Measurements from ENCODE around the gene FASTK.
A peak's percentile ranks its signal among the peaks of the same experiment; 100 is the strongest.

The FASTK gene

DNA sequence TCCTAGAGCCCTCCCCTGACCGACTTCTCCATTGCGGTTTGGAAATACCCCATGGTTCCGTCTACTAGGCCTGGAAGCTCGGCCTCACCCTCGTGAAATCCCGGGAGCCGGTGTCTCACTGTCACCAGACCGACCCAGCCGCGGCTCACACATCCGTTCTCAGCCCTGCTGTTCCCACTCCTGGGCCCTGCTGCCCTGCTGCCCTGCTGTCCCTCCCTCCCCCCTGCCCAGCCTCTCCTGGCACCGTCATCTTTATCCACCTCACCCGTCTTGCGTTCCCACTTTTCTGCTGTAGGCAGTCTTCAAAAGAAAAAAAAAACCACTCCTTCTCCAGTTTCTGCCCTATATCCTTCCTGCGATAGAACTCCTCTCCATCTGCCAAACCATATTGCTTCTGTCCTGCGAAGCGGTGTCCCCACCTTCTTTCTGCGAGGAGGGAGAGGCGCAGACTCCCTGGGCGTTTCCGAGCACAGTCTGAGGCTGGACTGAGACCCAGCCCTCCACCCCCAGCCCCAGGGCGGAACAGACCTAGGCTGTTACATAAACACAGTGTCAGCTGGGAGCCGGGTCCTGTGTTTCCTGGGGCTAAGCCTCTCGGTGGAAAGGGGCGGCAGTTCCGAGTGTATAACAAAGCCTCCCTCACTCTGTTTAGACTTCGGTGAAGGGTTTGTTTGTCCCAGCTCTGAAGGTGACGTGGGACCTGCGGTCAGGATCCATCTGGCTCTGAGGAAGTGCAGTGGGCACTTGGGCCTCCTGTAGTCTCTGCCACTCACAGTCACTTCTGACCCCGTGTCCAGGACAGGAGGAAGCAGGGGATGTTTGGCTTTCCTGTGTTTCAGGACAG, 8.5 kb upstream of the FASTK start:
- peaks cover 72% of the 10 kb centered on the region for H3K79me2 ChIP-seq (ENCODE audit: insufficient read depth, low read length)
- H3K4me1 ChIP-seq (ENCODE audit: insufficient read depth, low read length, poor library complexity, severe bottlenecking), result peaks cover 35% of the 10 kb centered on the region
- TF ChIP-seq CTCF (conservative IDR thresholded peaks at IDR 0.05; ENCODE audit: low read length) (no peak), EZH2phosphoT487 (IDR thresholded peaks at IDR 0.05; ENCODE audit: borderline replicate concordance) (no peak)

DNA sequence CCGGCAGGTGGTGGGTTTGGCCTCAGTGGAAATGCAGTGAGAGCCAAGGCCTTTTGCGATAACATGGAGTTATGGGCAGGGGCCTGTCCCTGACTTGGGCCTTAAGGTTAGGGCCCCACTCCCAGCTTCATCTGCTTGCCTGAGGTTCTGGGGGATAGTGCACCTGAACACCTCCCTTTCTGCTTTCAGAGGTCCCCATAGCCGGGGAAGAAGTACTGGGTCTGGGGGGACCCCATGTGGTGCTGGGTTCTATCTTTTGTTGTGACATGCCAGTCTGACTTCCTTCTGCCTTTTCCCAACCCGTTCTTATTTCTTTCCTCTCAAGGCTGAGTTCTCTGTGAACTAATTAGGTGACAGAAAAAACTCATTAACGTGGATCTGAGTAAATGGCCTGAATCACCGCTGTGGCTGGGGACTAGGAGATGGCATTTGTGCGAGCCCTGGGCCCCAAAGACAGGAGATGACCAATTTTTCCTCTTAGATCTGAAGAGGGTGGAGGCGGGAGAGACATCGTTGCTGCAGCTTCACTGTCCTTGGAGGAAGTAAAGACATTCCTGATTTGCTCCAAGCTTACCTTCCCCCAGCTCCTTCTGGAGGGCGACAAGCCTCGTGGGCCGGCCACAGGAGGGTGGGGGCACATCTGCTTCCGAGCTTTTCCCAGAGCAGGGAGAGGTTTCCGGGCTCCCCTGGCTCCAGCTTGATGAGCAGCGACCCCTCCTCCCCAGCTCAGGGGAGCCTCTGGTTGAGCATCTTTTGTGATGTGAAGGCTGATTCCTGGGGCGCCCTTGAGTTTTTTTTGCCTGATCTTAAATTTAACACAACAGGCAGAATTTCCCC, 7.6 kb upstream of the FASTK start:
- Histone ChIP-seq H3F3A (ENCODE audit: low read depth) (no peaks in the 10 kb centered on the region), H3K27me3 (ENCODE audit: insufficient read depth, low read length, poor library complexity, severe bottlenecking) (no peaks in the 10 kb centered on the region), H3K4me1 (ENCODE audit: insufficient read depth, low read length, poor library complexity, severe bottlenecking) (peaks cover 39% of the 10 kb centered on the region), H3K4me2 (ENCODE audit: low read depth, low read length, poor library complexity, severe bottlenecking) (peak overlapping the region; percentile 98), H3K9me2 (replicated peaks; ENCODE audit: low read depth, low read length) (no peaks in the 10 kb centered on the region), H3K9ac (ENCODE audit: low read depth, low read length, poor library complexity, severe bottlenecking) (peak overlapping the region; percentile 89), H3K79me2 (ENCODE audit: insufficient read depth, low read length) (peaks cover 64% of the 10 kb centered on the region), H3K4me3 (ENCODE audit: low read length, poor library complexity, severe bottlenecking) (peak overlapping the region; percentile 94), H4K20me1 (ENCODE audit: insufficient read depth, low read length, poor library complexity, severe bottlenecking) (peaks cover 50% of the 10 kb centered on the region), H2AFZ (ENCODE audit: low read length) (no peak overlapping the region), H3K9me3 (ENCODE audit: insufficient read depth, low read depth, low read length) (no peaks in the 10 kb centered on the region), H3K36me3 (ENCODE audit: insufficient read depth, low read length) (no peaks in the 10 kb centered on the region)
- TF ChIP-seq CTCF (conservative IDR thresholded peaks at IDR 0.05; ENCODE audit: low read length) (no peak), EZH2phosphoT487 (IDR thresholded peaks at IDR 0.05; ENCODE audit: borderline replicate concordance) (no peak)

More for the DNA sequence above, 8.5 kb upstream of the FASTK start:
- Histone ChIP-seq H3K9me3 (ENCODE audit: insufficient read depth, low read depth, low read length) (no peaks in the 10 kb centered on the region), H3K4me2 (ENCODE audit: low read depth, low read length, poor library complexity, severe bottlenecking) (peak overlapping the region; percentile 98), H3K27me3 (ENCODE audit: insufficient read depth, low read length, poor library complexity, severe bottlenecking) (no peaks in the 10 kb centered on the region), H3K9me2 (replicated peaks; ENCODE audit: low read depth, low read length) (no peaks in the 10 kb centered on the region), H2AFZ (ENCODE audit: low read length) (no peak overlapping the region), H3K36me3 (ENCODE audit: insufficient read depth, low read length) (no peaks in the 10 kb centered on the region), H3K9ac (ENCODE audit: low read depth, low read length, poor library complexity, severe bottlenecking) (peak overlapping the region; percentile 89), H3F3A (ENCODE audit: low read depth) (no peaks in the 10 kb centered on the region), H4K20me1 (ENCODE audit: insufficient read depth, low read length, poor library complexity, severe bottlenecking) (peaks cover 54% of the 10 kb centered on the region), H3K4me3 (ENCODE audit: low read length, poor library complexity, severe bottlenecking) (peak overlapping the region; percentile 94)

DNA sequence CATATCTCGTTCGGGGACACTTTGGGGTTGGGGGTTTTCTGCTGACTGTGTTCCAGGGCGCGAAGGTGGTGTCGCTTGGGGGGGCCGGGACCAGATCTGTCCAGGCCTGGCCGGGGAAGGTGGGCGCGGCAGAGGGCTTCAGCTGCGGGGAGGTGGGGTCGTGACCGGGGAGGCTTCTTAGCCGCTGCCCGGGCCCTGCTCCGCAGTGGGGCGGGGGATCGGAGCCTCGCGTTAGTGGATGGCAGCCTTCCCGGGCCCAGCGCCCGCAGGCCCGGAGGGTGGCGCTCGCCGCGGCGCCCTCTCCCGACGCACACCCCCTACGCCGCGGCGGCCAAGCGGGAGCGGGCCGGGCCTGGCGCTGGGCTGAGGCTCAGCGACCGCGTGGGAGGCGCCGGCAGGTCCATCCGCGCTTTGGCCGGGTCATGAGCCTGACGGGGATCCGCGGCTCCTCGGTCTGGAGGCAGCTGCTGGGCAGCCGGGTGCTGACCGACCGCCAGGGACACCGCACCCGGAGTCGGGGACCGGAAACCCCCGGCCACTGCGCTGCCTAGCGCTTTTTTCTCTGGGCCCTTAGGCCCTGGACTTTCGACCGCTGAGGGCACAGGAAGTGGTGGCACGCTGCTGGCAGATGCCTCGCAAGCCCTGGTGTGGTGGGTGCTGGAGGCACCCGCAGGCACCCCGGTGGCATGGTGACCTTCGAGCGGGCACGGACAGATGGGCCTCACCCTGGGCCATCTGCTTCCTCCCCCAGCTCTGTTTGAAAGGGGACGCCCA, 6.8 kb upstream of the FASTK start:
- H3K9me2 ChIP-seq (replicated peaks; ENCODE audit: low read depth, low read length), result no peaks in the 10 kb centered on the region
- H3K4me2 ChIP-seq (ENCODE audit: low read depth, low read length, poor library complexity, severe bottlenecking), result peak overlapping the region; percentile 98
- peaks cover 39% of the 10 kb centered on the region for H3K4me1 ChIP-seq (ENCODE audit: insufficient read depth, low read length, poor library complexity, severe bottlenecking)
- no peaks in the 10 kb centered on the region for H3K9me3 ChIP-seq (ENCODE audit: insufficient read depth, low read depth, low read length)
- peak overlapping the region; percentile 94 for H3K4me3 ChIP-seq (ENCODE audit: low read length, poor library complexity, severe bottlenecking)
- peak overlapping the region; percentile 89 for H3K9ac ChIP-seq (ENCODE audit: low read depth, low read length, poor library complexity, severe bottlenecking)
- H3F3A ChIP-seq (ENCODE audit: low read depth), result no peaks in the 10 kb centered on the region
- H2AFZ ChIP-seq (ENCODE audit: low read length), result peak overlapping the region; percentile 93
- H4K20me1 ChIP-seq (ENCODE audit: insufficient read depth, low read length, poor library complexity, severe bottlenecking), result peaks cover 43% of the 10 kb centered on the region
- H3K27me3 ChIP-seq (ENCODE audit: insufficient read depth, low read length, poor library complexity, severe bottlenecking), result no peaks in the 10 kb centered on the region
- H3K36me3 ChIP-seq (ENCODE audit: insufficient read depth, low read length), result no peaks in the 10 kb centered on the region
- TF ChIP-seq CTCF (conservative IDR thresholded peaks at IDR 0.05; ENCODE audit: low read length) (peak; percentile 42), EZH2phosphoT487 (IDR thresholded peaks at IDR 0.05; ENCODE audit: borderline replicate concordance) (no peak)
- peaks cover 64% of the 10 kb centered on the region for H3K79me2 ChIP-seq (ENCODE audit: insufficient read depth, low read length)

All from Loucy (cell line).